BLaER1 (cell line): Measurements from ENCODE around the gene OR8S1.
"Not testable (repeated sequence)": the region's sequence is repeated elsewhere in the genome, so short reads cannot be mapped to it uniquely, and the experiment has no call there.

ENCODE experiments used
- H3K27ac ChIP-seq: shearing (Covaris generic); formaldehyde crosslinking; 2 replicates; pipeline ENCODE4 v1.8.1; 2022
- H3K27me3 ChIP-seq: shearing (Covaris generic); formaldehyde crosslinking; 2 replicates; pipeline ENCODE4 v1.8.1; 2022
- H3K36me3 ChIP-seq: shearing (Covaris generic); formaldehyde crosslinking; 2 replicates; pipeline ENCODE4 v1.8.1; 2022
- H3K4me1 ChIP-seq: shearing (Covaris generic); formaldehyde crosslinking; 2 replicates; pipeline ENCODE4 v1.8.1; 2022
- H3K4me2 ChIP-seq: shearing (Covaris generic); formaldehyde crosslinking; 2 replicates; pipeline ENCODE4 v1.8.1; 2022
- H3K4me3 ChIP-seq: shearing (Covaris generic); formaldehyde crosslinking; 2 replicates; pipeline ENCODE4 v1.8.1; 2022
- H3K9ac ChIP-seq: shearing (Covaris generic); formaldehyde crosslinking; 2 replicates; pipeline ENCODE4 v1.8.1; 2022
- H3K9me3 ChIP-seq: shearing (Covaris generic); formaldehyde crosslinking; 2 replicates; pipeline ENCODE4 v1.8.1; 2022
- H4K20me1 ChIP-seq: shearing (Covaris generic); formaldehyde crosslinking; 2 replicates; pipeline ENCODE4 v1.8.1; 2022
- Cebpa-rat ChIP-seq: shearing (Covaris generic); IDR thresholded peaks from 2 replicates; pipeline ENCODE4 v1.8.1; 2022

OR8S1 gene, protein sequence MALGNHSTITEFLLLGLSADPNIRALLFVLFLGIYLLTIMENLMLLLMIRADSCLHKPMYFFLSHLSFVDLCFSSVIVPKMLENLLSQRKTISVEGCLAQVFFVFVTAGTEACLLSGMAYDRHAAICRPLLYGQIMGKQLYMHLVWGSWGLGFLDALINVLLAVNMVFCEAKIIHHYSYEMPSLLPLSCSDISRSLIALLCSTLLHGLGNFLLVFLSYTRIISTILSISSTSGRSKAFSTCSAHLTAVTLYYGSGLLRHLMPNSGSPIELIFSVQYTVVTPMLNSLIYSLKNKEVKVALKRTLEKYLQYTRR

DNA sequence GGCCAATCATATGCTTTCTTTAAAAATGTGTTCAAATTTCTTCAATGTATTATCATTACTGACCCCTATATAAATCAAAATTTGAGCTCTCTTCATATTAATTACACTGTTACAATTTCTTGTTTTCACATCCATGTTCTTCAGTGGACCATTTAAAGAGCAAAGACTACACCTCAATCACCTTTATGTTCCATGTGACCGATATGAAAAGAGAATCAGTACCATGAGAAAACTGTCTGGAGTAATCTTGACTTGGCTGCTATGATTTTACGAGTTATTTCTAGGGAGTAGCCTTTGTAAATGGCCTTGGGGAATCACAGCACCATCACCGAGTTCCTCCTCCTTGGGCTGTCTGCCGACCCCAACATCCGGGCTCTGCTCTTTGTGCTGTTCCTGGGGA lies at the start of gene OR8S1:
OR8S1 (plus strand) TSS at position 301 of the 400 bp plus-strand sequence; CDS start at position 301, 0 bp downstream.
- Histone ChIP-seq H3K4me3 (no peak within 1 kb of the TSS), H3K36me3 (no peaks in the 10 kb centered on the region), H3K27me3 (no peaks in the 10 kb centered on the region), H3K9me3 (no peaks in the 10 kb centered on the region), H4K20me1 (no peaks in the 10 kb centered on the region), H3K4me1 (no peaks in the 10 kb centered on the region), H3K27ac (no peak within 1 kb of the TSS), H3K4me2 (no peak within 1 kb of the TSS), H3K9ac (no peak within 1 kb of the TSS)
- TF ChIP-seq Cebpa-rat: no peak

DNA sequence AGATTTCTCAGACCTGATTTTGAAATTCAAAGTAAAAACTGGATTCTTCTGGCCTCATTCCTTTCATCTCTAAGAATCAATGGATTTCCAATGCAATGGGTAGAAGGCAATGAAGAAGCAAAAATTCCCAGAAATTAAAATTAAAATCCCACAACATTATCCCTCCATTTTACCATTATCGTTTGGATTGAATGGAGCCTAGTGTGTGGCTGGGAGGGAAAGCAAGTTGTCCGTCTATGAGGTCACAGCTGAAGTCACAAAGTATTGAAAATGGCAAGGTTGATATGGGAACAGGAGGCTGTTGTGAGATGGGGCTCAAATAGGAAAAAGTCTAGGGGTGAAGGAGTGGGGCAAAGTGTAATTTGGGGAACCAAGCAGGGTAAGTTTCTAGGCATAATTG lies 43.2 kb upstream of the OR8S1 start, which contains the start of gene C12orf54:
C12orf54 (plus strand) TSS at position 301 of the 400 bp plus-strand sequence. CDS start 799 bp downstream, outside the sequence.
- Histone ChIP-seq H3K4me2 (no peak within 1 kb of the TSS), H3K36me3 (no peaks in the 10 kb centered on the region), H3K27me3 (no peaks in the 10 kb centered on the region), H3K4me1 (no peaks in the 10 kb centered on the region), H3K9ac (no peak within 1 kb of the TSS), H3K9me3 (no peaks in the 10 kb centered on the region), H4K20me1 (no peaks in the 10 kb centered on the region), H3K4me3 (no peak within 1 kb of the TSS), H3K27ac (no peak within 1 kb of the TSS)
- no peak for TF ChIP-seq Cebpa-rat

DNA sequence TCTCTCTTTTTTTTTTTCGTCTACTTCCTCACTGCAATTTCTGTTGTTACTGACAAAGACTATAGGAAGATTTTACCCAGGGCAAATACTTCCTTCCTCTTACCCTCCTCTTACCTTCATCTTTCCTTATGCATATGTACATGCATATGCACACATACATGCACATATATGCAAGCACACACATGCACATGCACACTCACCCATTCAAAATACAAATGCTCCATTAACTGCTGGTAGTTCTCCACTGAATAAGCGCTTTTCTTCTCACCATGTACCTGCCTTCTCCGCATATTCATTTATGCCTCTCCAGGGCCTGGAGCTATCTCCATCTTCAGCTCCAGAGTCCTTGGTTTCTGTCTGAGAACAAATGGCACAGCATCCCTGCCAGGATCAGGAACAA lies 42.5 kb upstream of the OR8S1 start:
- no peaks in the 10 kb centered on the region for H3K27me3 ChIP-seq
- no peaks in the 10 kb centered on the region for H4K20me1 ChIP-seq
- no peak overlapping the region for H3K4me3 ChIP-seq
- no peak overlapping the region for H3K4me2 ChIP-seq
- H3K27ac ChIP-seq: no peak overlapping the region
- H3K4me1 ChIP-seq: no peaks in the 10 kb centered on the region
- TF ChIP-seq Cebpa-rat: no peak
- no peaks in the 10 kb centered on the region for H3K36me3 ChIP-seq
- no peaks in the 10 kb centered on the region for H3K9me3 ChIP-seq
- no peak overlapping the region for H3K9ac ChIP-seq

DNA sequence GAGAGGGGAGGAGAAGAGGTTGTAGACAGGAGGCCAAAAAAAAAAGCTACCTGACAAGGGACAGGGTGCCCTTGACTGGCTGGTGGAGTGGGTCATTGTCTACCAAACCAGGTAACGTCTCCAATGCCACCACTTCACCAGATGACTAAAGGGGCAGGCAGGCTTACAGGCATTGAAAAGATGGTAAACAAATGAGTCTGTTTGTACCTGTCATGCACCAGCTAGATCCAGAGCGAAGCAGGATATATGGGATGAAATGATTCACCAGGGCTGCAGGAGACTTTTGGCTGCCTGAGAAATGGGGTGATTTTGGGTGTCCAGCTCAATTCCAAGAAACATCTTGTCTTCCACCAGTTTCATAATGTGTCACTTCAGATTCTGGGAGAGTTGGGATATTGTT lies 39.2 kb upstream of the OR8S1 start:
- no peak for TF ChIP-seq Cebpa-rat
- Histone ChIP-seq H3K9me3 (no peaks in the 10 kb centered on the region), H3K36me3 (no peaks in the 10 kb centered on the region), H3K27me3 (no peaks in the 10 kb centered on the region), H3K27ac (no peak overlapping the region), H3K4me3 (no peak overlapping the region), H3K4me1 (no peaks in the 10 kb centered on the region), H3K9ac (no peak overlapping the region), H3K4me2 (no peak overlapping the region), H4K20me1 (no peaks in the 10 kb centered on the region)

DNA sequence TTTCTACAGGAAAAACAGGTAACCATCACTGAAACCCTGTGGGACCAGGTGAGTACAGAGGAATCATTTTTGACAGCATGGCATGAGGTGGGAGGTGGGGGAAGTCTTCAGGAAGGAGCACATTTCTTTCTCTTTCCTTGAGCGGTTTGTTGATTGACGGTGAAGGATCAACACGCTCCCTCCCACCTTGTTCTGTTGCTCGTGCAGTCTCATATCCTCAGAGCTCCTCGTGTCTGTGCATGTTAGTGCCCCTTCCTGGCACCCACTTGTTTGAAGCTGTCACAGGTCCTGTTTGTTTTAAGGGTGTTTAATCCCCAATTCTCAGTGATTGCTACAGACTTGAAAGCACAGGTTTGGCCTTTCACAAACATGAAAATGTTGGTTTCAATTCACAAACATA lies 38.8 kb upstream of the OR8S1 start:
- H3K4me2 ChIP-seq: no peak overlapping the region
- no peaks in the 10 kb centered on the region for H3K27me3 ChIP-seq
- H3K9me3 ChIP-seq: no peaks in the 10 kb centered on the region
- no peaks in the 10 kb centered on the region for H3K4me1 ChIP-seq
- no peak for TF ChIP-seq Cebpa-rat
- H3K4me3 ChIP-seq: no peak overlapping the region
- H3K36me3 ChIP-seq: no peaks in the 10 kb centered on the region
- H3K27ac ChIP-seq: no peak overlapping the region
- H3K9ac ChIP-seq: no peak overlapping the region
- no peaks in the 10 kb centered on the region for H4K20me1 ChIP-seq

DNA sequence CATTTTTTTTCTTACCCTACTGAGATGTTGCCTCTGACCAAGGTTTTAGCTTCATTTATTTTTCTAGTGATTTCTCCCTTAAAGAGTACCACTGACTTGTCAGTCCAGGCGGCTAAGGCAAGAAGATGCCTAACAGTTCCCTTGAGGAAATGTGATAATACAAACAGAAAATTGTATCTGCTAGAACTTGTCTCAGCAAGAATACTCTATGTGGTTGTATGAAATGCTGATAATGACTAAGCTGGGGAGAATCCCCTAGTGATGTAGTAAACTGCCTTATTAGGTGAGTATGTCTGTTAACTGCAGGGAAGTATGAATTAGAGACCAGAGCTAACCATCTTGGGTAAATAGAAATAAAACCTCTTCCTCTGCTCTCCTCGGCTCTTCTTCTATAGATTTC lies 36.4 kb upstream of the OR8S1 start:
- Histone ChIP-seq H3K4me2 (no peak overlapping the region), H3K27me3 (no peaks in the 10 kb centered on the region), H3K9ac (no peak overlapping the region), H3K36me3 (no peaks in the 10 kb centered on the region), H3K4me3 (no peak overlapping the region), H4K20me1 (no peaks in the 10 kb centered on the region), H3K27ac (no peak overlapping the region), H3K4me1 (no peaks in the 10 kb centered on the region), H3K9me3 (no peaks in the 10 kb centered on the region)
- TF ChIP-seq Cebpa-rat: no peak

DNA sequence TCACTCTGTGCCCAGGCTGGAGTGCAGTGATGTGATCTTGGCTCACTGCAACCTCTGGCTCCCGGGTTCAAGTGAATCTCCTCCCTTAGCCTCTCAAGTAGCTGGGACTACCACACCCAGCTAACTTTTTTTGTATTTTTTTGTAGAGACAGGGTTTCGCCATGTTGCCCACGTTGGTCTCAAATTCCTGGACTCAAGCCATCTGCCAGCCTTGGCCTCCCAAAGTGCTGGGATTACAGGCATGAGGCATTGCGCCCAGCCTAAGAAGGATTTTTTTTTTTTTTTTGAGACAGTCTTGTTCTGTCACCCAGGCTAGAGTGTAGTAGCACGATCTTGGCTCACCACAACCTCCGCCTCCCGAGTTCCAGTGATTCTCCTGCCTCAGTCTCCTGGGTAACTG lies 36.0 kb upstream of the OR8S1 start:
- not testable (repeated sequence) for H3K9me3 ChIP-seq, H3K4me1 ChIP-seq, H4K20me1 ChIP-seq, H3K27ac ChIP-seq, H3K36me3 ChIP-seq, H3K4me2 ChIP-seq, H3K9ac ChIP-seq, H3K4me3 ChIP-seq, H3K27me3 ChIP-seq

DNA sequence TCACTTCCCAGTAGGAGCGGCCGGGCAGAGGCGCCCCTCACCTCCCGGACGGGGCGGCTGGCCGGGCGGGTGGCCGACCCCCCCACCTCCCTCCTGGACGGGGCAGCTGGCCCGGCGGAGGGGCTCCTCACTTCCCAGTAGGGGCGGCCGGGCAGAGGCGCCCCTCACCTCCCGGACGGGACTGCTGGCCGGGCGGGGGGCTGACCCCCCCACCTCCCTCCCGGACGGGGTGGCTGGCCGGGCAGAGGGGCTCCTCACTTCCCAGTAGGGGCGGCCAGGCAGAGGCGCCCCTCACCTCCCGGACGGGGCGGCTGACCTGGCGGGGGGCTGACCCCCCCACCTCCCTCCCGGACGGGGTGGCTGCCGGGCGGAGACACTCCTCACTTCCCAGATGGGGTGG lies 25.2 kb upstream of the OR8S1 start:
- H3K4me2 ChIP-seq, H3K27ac ChIP-seq, H3K4me3 ChIP-seq, H3K9me3 ChIP-seq, H4K20me1 ChIP-seq, H3K9ac ChIP-seq, H3K27me3 ChIP-seq, H3K36me3 ChIP-seq, H3K4me1 ChIP-seq: not testable (repeated sequence)

DNA sequence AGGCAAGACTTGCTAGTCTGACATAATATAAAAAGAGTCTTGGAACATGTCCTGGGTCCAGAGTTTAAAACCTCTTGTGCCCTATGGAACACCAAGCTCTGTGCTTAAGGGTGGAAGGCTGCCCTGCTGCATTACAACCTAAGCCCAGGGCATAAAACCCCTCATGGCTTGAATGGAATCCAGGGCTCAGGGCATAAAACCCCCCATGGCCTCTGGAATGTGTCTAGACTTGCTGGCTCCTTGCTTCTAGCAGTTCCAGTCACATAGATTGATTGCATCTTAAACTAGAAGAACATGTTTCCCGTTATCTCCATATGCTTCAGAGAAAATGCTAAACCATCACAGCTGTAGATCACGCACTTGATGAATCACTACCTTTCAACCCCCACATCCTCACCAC lies 18.6 kb upstream of the OR8S1 start:
- H3K27me3 ChIP-seq, H3K9ac ChIP-seq, H3K4me1 ChIP-seq, H3K4me2 ChIP-seq, H3K4me3 ChIP-seq, H3K36me3 ChIP-seq, H4K20me1 ChIP-seq, H3K27ac ChIP-seq: not testable (repeated sequence)
- H3K9me3 ChIP-seq: peaks cover 32% of the 10 kb centered on the region

DNA sequence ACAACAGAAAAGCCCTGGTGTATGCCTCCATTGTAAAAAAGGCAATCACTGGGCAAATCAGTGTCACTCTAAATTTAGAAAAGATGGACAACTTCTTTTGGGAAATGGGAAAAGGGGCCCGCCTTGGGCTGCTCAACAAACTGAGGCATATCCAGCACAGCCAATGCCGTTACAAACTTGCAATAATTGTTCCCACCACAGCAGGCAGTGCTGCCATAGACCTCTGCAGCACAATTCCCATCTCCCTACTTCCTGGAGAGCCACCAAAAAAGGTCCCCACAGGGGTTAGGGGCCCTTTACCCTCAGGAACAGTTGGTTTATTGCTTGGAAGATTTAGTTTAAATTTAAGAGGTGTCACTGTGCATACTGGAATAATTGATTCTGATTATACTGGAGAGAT lies 16.4 kb upstream of the OR8S1 start:
- Histone ChIP-seq H3K4me1 (no peaks in the 10 kb centered on the region), H3K27ac (no peak overlapping the region), H4K20me1 (no peaks in the 10 kb centered on the region), H3K27me3 (no peaks in the 10 kb centered on the region), H3K36me3 (no peaks in the 10 kb centered on the region), H3K9ac (no peak overlapping the region), H3K4me2 (no peak overlapping the region), H3K9me3 (peaks cover 43% of the 10 kb centered on the region), H3K4me3 (no peak overlapping the region)
- no peak for TF ChIP-seq Cebpa-rat

DNA sequence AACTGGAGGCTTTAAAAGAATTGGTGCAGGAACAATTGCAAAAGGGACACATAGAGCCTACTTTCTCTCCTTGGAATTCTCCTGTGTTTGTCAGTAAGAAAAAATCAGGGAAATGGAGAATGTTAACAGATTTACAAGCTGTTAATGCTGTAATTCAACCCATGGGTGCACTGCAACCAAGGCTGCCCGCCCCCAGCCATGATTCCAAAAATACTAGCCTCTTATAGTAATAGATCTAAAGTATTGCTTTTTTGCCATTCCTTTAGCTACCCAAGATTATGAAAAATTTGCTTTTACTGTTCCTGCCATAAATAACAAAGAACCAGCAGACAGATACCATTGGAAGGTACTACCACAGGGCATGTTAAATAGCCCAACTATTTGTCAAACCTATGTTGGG lies 15.3 kb upstream of the OR8S1 start:
- Histone ChIP-seq H3K4me2 (no peak overlapping the region), H3K36me3 (no peaks in the 10 kb centered on the region), H3K9me3 (peaks cover 43% of the 10 kb centered on the region), H3K27ac (no peak overlapping the region), H3K27me3 (no peaks in the 10 kb centered on the region), H3K9ac (no peak overlapping the region), H3K4me1 (no peaks in the 10 kb centered on the region), H4K20me1 (no peaks in the 10 kb centered on the region), H3K4me3 (no peak overlapping the region)
- TF ChIP-seq Cebpa-rat: no peak
